AG04449 (cell line): ENCODE results near the gene ZMIZ1.

Source experiments
- CTCF ChIA-PET: fragments of 350-600 bp; formaldehyde crosslinking; extraction: SDS; loops from one replicate; lab custom pipeline; 2021; ENCODE audit warnings: antibody characterized with exemption; lab: Yijun Ruan, JAX
- POLR2A ChIA-PET: fragments of 400-600, 350-600 bp; formaldehyde crosslinking; extraction: SDS; loops from one replicate; lab custom pipeline; 2020; ENCODE audit warnings: antibody characterized with exemption, inconsistent platforms; lab: Yijun Ruan, JAX
- DNase-seq: peaks from one replicate; pipeline ENCODE4 v3.0.0-alpha.2; 2010; ENCODE audit warnings: low read depth, low spot score
- H3K4me3 ChIP-seq: 2 replicates; pipeline ENCODE4 v1.5.1; 2011; ENCODE audit warnings: low read depth, mild to moderate bottlenecking, control low read depth, low read length
- TF ChIP-seq, protein P1 (sequence below): IDR thresholded peaks from one replicate; pipeline ENCODE4 v1.5.1; 2011; ENCODE audit warnings: mild to moderate bottlenecking, moderate library complexity, low read length, control low read depth, inconsistent platforms; ENCODE audit not compliant: insufficient read depth; ENCODE audit errors: missing control alignments

The ZMIZ1 gene

DNA sequence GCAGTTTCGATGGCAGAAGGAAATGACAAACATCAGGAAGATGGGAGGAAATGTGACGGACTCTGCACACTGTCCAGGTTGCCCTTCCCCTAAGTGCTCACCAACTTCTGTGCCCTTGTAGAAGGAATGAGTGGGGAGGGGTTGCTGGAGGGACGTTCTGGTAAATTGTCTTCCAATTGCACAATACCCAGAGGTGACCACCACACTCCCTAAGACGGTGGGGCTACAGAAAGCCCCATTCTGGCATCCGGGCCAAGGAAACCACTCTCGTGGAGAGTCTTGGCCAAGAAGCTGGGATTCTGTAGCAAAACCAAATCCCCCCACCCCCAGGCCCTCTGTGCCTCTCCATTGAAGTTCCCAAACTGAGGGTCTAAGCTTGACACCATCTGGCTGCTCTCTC is 37.1 kb downstream of the ZMIZ1 start:
- CTCF ChIA-PET, result interaction anchor here (1.1 to 3.1 kb wide), 5 partner anchors 10 to 1059 kb away, joined by 3 to 15 read pairs (median 3); no protein-coding TSS in a partner anchor
- POLR2A ChIA-PET, result interaction anchor here (0.6 to 0.8 kb wide), 2 partner anchors 31 to 43 kb away, joined by 3 read pairs; no protein-coding TSS in a partner anchor

DNA sequence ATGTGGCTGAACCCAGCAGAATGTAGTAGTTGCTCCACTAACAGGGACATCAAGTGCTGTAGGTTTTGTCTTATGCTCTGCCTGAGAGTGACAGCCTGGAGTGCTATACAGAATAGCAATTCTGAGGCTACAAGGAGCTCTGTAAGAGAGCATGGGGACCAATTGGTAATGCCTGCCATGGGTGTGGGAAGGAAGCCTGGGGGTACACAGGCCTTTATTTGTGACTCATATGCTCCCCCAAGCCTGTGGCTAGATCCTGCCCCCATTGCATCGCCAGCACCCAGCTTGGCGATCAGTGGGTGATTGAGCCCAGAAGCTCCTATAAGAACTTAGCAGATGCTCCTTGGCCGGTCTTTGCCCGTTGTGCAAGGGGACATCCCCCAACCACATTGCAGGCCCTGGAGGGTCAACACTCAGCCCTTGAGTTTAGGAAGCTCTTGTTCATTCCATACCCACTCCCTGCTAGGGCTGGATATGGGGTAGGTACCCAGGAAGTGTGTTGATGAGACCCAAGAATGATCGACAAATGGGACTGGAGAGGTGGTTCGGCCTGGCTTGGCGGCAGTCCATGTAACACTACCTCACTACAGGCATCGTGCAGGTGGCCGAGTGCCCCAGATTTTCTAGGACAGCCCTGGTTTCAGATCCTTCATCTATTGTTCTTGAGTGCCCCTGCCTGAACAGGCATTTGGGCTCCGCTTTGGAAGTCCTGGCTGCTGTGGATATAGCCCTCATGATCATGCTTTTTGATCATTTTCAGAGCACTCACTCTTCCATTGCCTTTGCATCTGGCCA is 37.7 kb downstream of the ZMIZ1 start:
- no peak overlapping the region for H3K4me3 ChIP-seq
- ChIA-PET POLR2A (interaction anchor here (0.8 kb wide), 1 partner anchor 43 kb away, joined by 3 read pairs; no protein-coding TSS in a partner anchor), CTCF (interaction anchor here (1.1 to 3.1 kb wide), 4 partner anchors 89 to 1059 kb away, joined by 3 to 15 read pairs (median 3); no protein-coding TSS in a partner anchor)
- DNase-seq, result no peak
- TF ChIP-seq, protein P1, sequence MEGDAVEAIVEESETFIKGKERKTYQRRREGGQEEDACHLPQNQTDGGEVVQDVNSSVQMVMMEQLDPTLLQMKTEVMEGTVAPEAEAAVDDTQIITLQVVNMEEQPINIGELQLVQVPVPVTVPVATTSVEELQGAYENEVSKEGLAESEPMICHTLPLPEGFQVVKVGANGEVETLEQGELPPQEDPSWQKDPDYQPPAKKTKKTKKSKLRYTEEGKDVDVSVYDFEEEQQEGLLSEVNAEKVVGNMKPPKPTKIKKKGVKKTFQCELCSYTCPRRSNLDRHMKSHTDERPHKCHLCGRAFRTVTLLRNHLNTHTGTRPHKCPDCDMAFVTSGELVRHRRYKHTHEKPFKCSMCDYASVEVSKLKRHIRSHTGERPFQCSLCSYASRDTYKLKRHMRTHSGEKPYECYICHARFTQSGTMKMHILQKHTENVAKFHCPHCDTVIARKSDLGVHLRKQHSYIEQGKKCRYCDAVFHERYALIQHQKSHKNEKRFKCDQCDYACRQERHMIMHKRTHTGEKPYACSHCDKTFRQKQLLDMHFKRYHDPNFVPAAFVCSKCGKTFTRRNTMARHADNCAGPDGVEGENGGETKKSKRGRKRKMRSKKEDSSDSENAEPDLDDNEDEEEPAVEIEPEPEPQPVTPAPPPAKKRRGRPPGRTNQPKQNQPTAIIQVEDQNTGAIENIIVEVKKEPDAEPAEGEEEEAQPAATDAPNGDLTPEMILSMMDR, result no peak

More for the DNA sequence above, 37.1 kb downstream of the ZMIZ1 start:
- H3K4me3 ChIP-seq, result no peak overlapping the region
- no peak for DNase-seq
- TF ChIP-seq, protein P1, result no peak

DNA sequence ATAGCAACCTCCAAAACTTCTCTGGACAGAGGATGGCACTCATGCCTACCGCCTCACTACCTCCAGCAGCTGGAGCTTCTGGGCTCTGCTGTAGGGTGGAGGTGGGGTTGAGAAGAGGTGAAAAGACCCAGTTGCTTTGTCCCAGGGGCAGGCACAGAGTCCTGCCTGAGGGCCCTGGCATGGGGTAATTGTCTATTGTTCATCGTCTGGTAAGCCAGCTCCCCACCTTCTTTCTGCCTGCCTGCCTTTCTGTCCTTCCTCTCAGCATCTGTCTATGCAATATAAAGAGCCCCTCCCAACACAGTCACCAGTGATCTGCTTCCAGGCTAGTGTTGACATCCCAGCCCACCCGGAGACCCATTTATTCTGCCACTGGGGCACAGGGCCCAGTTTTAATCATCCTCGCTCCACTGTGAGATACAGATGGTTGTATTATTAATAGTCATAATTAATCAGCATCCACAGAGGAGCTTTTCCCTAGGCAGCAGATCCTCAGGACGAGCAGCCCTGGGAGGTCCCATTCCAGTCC is 39.0 kb downstream of the ZMIZ1 start:
- POLR2A ChIA-PET, result no interaction called here

DNA sequence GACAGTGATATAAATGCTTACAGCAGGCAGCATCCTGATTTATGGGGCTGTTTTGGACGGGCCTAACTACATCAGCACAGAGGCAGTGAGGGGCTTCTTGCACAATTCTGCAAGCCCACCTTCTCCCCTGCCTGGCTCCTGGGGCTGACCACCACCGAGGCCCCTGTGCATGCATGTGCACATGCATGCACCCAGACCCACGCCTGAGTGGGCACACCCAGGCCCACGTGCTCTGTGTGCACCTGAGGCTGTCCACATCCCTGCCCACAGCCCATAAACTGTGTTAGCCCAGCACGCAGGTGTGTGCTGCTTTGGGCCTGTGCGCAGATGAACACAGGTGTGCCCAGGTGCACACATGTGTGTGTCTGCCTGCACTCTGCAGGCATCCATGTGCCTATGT is 40.0 kb downstream of the ZMIZ1 start:
- TF ChIP-seq, protein P1, result no peak
- DNase-seq, result no peak
- no peak overlapping the region for H3K4me3 ChIP-seq
- ChIA-PET CTCF (no interaction called here), POLR2A (no interaction called here)

More for the DNA sequence above, 39.0 kb downstream of the ZMIZ1 start:
- H3K4me3 ChIP-seq, result no peak overlapping the region
- TF ChIP-seq, protein P1, result no peak
- DNase-seq, result no peak
- CTCF ChIA-PET, result interaction anchor here (1.0 kb wide), 2 partner anchors 16 to 87 kb away, joined by 3 to 6 read pairs; no protein-coding TSS in a partner anchor

DNA sequence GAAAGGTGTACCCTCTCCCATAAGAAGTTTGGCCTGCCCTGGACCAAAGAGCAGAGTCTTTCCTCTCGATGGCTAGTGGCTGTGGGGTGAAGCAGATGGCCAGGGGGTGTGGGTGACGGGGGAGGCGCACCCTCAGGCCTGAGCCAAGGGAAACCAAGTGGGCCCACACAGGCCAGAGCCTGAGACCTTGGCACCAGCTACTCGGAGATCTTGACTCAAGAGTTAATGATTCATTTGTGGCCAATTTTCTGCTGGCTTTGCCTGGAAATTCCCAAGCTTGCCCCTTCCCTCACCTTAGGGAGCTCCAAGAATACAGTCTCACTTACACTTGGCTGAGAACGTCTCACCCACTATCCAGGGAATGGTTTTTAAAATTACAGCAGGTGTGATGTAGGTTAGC is 42.7 kb downstream of the ZMIZ1 start:
- CTCF ChIA-PET, result interaction anchor here (1.4 to 2.8 kb wide), 3 partner anchors 84 to 1064 kb away, joined by 3 to 10 read pairs (median 6); no protein-coding TSS in a partner anchor
- TF ChIP-seq, protein P1, result no peak
- DNase-seq, result peak; percentile 16
- H3K4me3 ChIP-seq, result no peak overlapping the region
- POLR2A ChIA-PET, result no interaction called here
